H1 (cell line): ENCODE measurements around the gene ZNF57. TPM values are rescaled to one million over a fixed set of nuclear protein-coding genes. Genes with fewer than 3 reads are reported as not detected.

ENCODE experiments used
- CTCF ChIA-PET: fragments of 300-600 bp; sonication (Branson Sonifier 250); formaldehyde crosslinking; loops from one replicate; lab custom pipeline; 2021; ENCODE audit not compliant: partially characterized antibody; lab: Charles Lee
- POLR2A ChIA-PET: fragments of 300-600 bp; sonication (Branson Sonifier 250); formaldehyde crosslinking; loops from one replicate; lab custom pipeline; 2021; ENCODE audit warnings: inconsistent platforms; ENCODE audit not compliant: partially characterized antibody; lab: Charles Lee
- DNase-seq, 2 experiments: peaks; one replicate each; pipeline versions ENCODE4 v3.0.0 to v3.0.0-alpha.2; 2010 to 2022; ENCODE audit warnings: low spot score in 2 of 2, low read depth in 1 of 2, mixed read lengths in 1 of 2
- FAIRE-seq: peaks from 2 replicates; lab custom pipeline; 2011; peaks lifted over from hg19 to GRCh38; lab: Jason Lieb, UNC
- H2AFZ ChIP-seq: 2 replicates; pipeline ENCODE4 v1.8.1; 2012; ENCODE audit warnings: low read length, inconsistent platforms
- H2AK5ac ChIP-seq: 2 replicates; pipeline ENCODE4 v1.6.1; 2013; ENCODE audit warnings: low read depth, low read length
- H2BK120ac ChIP-seq: replicated peaks from 2 replicates; pipeline ENCODE3; 2013; ENCODE audit warnings: low read depth, low read length, inconsistent platforms
- H2BK12ac ChIP-seq: 2 replicates; pipeline ENCODE4 v1.6.1; 2013; ENCODE audit warnings: low read depth, low read length
- H2BK15ac ChIP-seq: 2 replicates; pipeline ENCODE4 v1.6.1; 2013; ENCODE audit warnings: low read length
- H2BK20ac ChIP-seq: 2 replicates; pipeline ENCODE4 v1.6.1; 2013; ENCODE audit warnings: low read length
- H2BK5ac ChIP-seq: 2 replicates; pipeline ENCODE4 v1.6.1; 2013; ENCODE audit warnings: low read depth, low read length
- H3K14ac ChIP-seq: 2 replicates; pipeline ENCODE4 v1.6.1; 2013; ENCODE audit warnings: inconsistent platforms; ENCODE audit not compliant: insufficient read length
- H3K18ac ChIP-seq: 2 replicates; pipeline ENCODE4 v1.6.1; 2013; ENCODE audit warnings: low read length; ENCODE audit errors: extremely low read depth
- H3K23ac ChIP-seq: 2 replicates; pipeline ENCODE4 v1.6.1; 2013; ENCODE audit warnings: inconsistent platforms; ENCODE audit not compliant: insufficient read length
- H3K23me2 ChIP-seq: 2 replicates; pipeline ENCODE4 v1.6.1; 2013; ENCODE audit warnings: low read depth, low read length
- H3K27ac ChIP-seq: 2 replicates; pipeline ENCODE4 v1.6.1; 2011; ENCODE audit warnings: low read depth, low read length, inconsistent platforms
- H3K27me3 ChIP-seq, 4 experiments: replicated peaks in 1 of 4; 1 replicate in 1 of 4; 2 replicates in 3 of 4; pipeline versions ENCODE4 v1.6.1 to v1.8.1; 2011 to 2013; ENCODE audit warnings: low read length in 3 of 4, mild to moderate bottlenecking in 3 of 4, inconsistent platforms in 2 of 4, mixed read lengths in 2 of 4, moderate library complexity in 1 of 4; ENCODE audit not compliant: control insufficient read depth in 3 of 4, insufficient read depth in 3 of 4; ENCODE audit errors: extremely low read depth in 1 of 4
- H3K36me3 ChIP-seq, 4 experiments: 2 replicates each; pipeline versions ENCODE4 v1.6.1 to v1.8.1; 2011 to 2013; ENCODE audit warnings: mild to moderate bottlenecking in 4 of 4, low read length in 3 of 4, moderate library complexity in 2 of 4, control low read depth in 1 of 4, inconsistent platforms in 1 of 4; ENCODE audit not compliant: insufficient read depth in 4 of 4, control insufficient read depth in 2 of 4
- H3K4ac ChIP-seq: replicated peaks from 2 replicates; pipeline ENCODE3; 2013; ENCODE audit warnings: low read length, low read depth, mixed read lengths, inconsistent platforms; ENCODE audit not compliant: insufficient read length
- H3K4me1 ChIP-seq, 4 experiments: replicated peaks in 1 of 4; 1 replicate in 1 of 4; 2 replicates in 3 of 4; pipeline versions ENCODE4 v1.6.1 to v1.8.1; 2011 to 2013; ENCODE audit warnings: low read length in 3 of 4, inconsistent platforms in 2 of 4, mixed read lengths in 1 of 4; ENCODE audit not compliant: insufficient read depth in 4 of 4, control insufficient read depth in 3 of 4
- H3K4me2 ChIP-seq, 2 experiments: 2 replicates each; pipeline versions ENCODE4 v1.6.1 to v1.8.1; 2011 to 2013; ENCODE audit warnings: low read depth in 2 of 2, low read length in 2 of 2, control low read depth in 1 of 2, inconsistent platforms in 1 of 2, mild to moderate bottlenecking in 1 of 2; ENCODE audit not compliant: insufficient read depth in 1 of 2
- H3K4me3 ChIP-seq, 4 experiments: fragments of 200-600, 300-600 bp in 1 of 4; sonication (generic), shearing (Covaris generic), sonication (Bioruptor Twin) in 1 of 4; 2 replicates each; pipeline versions ENCODE4 v1.5.1 to v1.8.1; 2011 to 2016; ENCODE audit warnings: low read length in 4 of 4, low read depth in 3 of 4, control low read depth in 2 of 4, inconsistent platforms in 2 of 4, mild to moderate bottlenecking in 2 of 4, mixed read lengths in 1 of 4, moderate library complexity in 1 of 4; ENCODE audit not compliant: insufficient read depth in 2 of 4; ENCODE audit errors: extremely low read depth in 1 of 4
- H3K56ac ChIP-seq: replicated peaks from 2 replicates; pipeline ENCODE3; 2013; ENCODE audit warnings: low read depth, mild to moderate bottlenecking, mixed read lengths, low read length, inconsistent platforms; ENCODE audit not compliant: insufficient read length
- H3K79me1 ChIP-seq: 2 replicates; pipeline ENCODE4 v1.6.1; 2013; ENCODE audit warnings: low read depth, low read length, control low read depth
- H3K79me2 ChIP-seq, 2 experiments: 2 replicates each; pipeline versions ENCODE4 v1.6.1 to v1.8.1; 2012 to 2013; ENCODE audit warnings: low read length in 2 of 2, mild to moderate bottlenecking in 2 of 2, inconsistent platforms in 1 of 2; ENCODE audit not compliant: insufficient read depth in 2 of 2, control insufficient read depth in 1 of 2
- H3K9ac ChIP-seq, 4 experiments: replicated peaks in 1 of 4; 1 replicate in 1 of 4; 2 replicates in 3 of 4; pipeline versions ENCODE4 v1.6.1 to v1.8.1; 2011 to 2013; ENCODE audit warnings: low read depth in 3 of 4, low read length in 3 of 4, control low read depth in 2 of 4, mild to moderate bottlenecking in 2 of 4, moderate library complexity in 2 of 4, inconsistent platforms in 1 of 4; ENCODE audit errors: extremely low read depth in 1 of 4
- H3K9me3 ChIP-seq, 2 experiments: 2 replicates each; pipeline versions ENCODE4 v1.6.1 to v1.8.1; 2012 to 2013; ENCODE audit warnings: mild to moderate bottlenecking in 2 of 2, moderate library complexity in 2 of 2, control low read depth in 1 of 2, inconsistent platforms in 1 of 2, low read depth in 1 of 2, low read length in 1 of 2, mixed read lengths in 1 of 2; ENCODE audit not compliant: insufficient read depth in 2 of 2
- H4K20me1 ChIP-seq, 2 experiments: replicated peaks in 1 of 2; 2 replicates each; pipeline versions ENCODE3 to v1.8.1; 2011 to 2013; ENCODE audit warnings: inconsistent platforms in 2 of 2, low read length in 2 of 2, mild to moderate bottlenecking in 1 of 2; ENCODE audit not compliant: insufficient read depth in 2 of 2, control insufficient read depth in 1 of 2
- H4K5ac ChIP-seq: 2 replicates; pipeline ENCODE4 v1.6.1; 2013; ENCODE audit warnings: low read length, low read depth, mixed read lengths, inconsistent platforms; ENCODE audit not compliant: insufficient read length
- H4K8ac ChIP-seq: 2 replicates; pipeline ENCODE4 v1.8.0; 2013; ENCODE audit warnings: mild to moderate bottlenecking, moderate library complexity, low read length, inconsistent platforms; ENCODE audit not compliant: insufficient read depth; ENCODE audit errors: extremely low read depth
- H4K91ac ChIP-seq: replicated peaks from 2 replicates; pipeline ENCODE3; 2013; ENCODE audit warnings: low read length, mixed read lengths, inconsistent platforms; ENCODE audit not compliant: insufficient read length
- BACH1 ChIP-seq: IDR thresholded peaks from 2 replicates; pipeline ENCODE4 v1.6.1; 2012; ENCODE audit warnings: low read length, improper control_type of control experiment
- BCL11A ChIP-seq, 2 experiments: IDR thresholded peaks; one replicate each; pipeline ENCODE4 v1.6.1; 2011; ENCODE audit warnings: low read depth in 2 of 2, low read length in 2 of 2, mild to moderate bottlenecking in 2 of 2
- CBX8 ChIP-seq: fragments of 300-800, 300-1000 bp; sonication (generic); IDR thresholded peaks from 2 replicates; pipeline ENCODE4 v1.7.1; 2016; ENCODE audit warnings: low read depth, low read length, borderline replicate concordance
- CHD2 ChIP-seq: IDR thresholded peaks from 2 replicates; pipeline ENCODE4 v1.6.1; 2012; ENCODE audit warnings: low read length, improper control_type of control experiment
- KDM4A ChIP-seq: IDR thresholded peaks from one replicate; pipeline ENCODE4 v1.7.1; 2012; ENCODE audit warnings: low read depth, mild to moderate bottlenecking, moderate library complexity, low read length, inconsistent platforms; ENCODE audit not compliant: severe bottlenecking
- NRF1 ChIP-seq: IDR thresholded peaks from 2 replicates; pipeline ENCODE4 v1.6.1; 2011; ENCODE audit warnings: mild to moderate bottlenecking, low read depth, low read length, improper control_type of control experiment
- PHF8 ChIP-seq: fragments of 200-600 bp; sonication (generic); conservative IDR thresholded peaks from 2 replicates; pipeline ENCODE4 v1.7.1; 2012; ENCODE audit warnings: low read depth, mild to moderate bottlenecking, inconsistent platforms, low read length, moderate library complexity
- POLR2AphosphoS5 ChIP-seq: IDR thresholded peaks from 2 replicates; pipeline ENCODE4 v1.6.1; 2011; ENCODE audit warnings: low read depth, low read length
- POU5F1 ChIP-seq: IDR thresholded peaks from 2 replicates; pipeline ENCODE4 v1.6.1; 2011; ENCODE audit warnings: low read depth, mild to moderate bottlenecking, low read length, moderate library complexity
- RNF2 ChIP-seq: fragments of 200-900, 300-1000 bp; sonication (generic); IDR thresholded peaks from 2 replicates; pipeline ENCODE4 v1.7.1; 2016; ENCODE audit warnings: borderline replicate concordance, low read depth, mild to moderate bottlenecking, antibody characterized with exemption, low read length; ENCODE audit not compliant: poor library complexity, severe bottlenecking; ENCODE audit errors: missing control alignments
- RXRA ChIP-seq: IDR thresholded peaks from 2 replicates; pipeline ENCODE4 v1.6.1; 2011; ENCODE audit warnings: low read depth, mild to moderate bottlenecking, low read length, moderate library complexity; ENCODE audit not compliant: insufficient read depth
- SRF ChIP-seq: IDR thresholded peaks from 2 replicates; pipeline ENCODE4 v1.6.1; 2011; ENCODE audit warnings: mild to moderate bottlenecking, low read depth, low read length, moderate library complexity
- TBP ChIP-seq: IDR thresholded peaks from 2 replicates; pipeline ENCODE4 v1.6.1; 2011; ENCODE audit warnings: low read depth, low read length, improper control_type of control experiment
- YY1 ChIP-seq: IDR thresholded peaks from 2 replicates; pipeline ENCODE4 v1.6.1; 2011; ENCODE audit warnings: low read depth, mild to moderate bottlenecking, low read length
- WGBS, 2 experiments: shearing (Covaris generic) in 1 of 2; methylation state at CpG; one replicate each; pipeline versions ENCODE4 v1.1.6 to v1.1.7; 2013 to 2015; ENCODE audit warnings: low lambda C conversion rate in 2 of 2, mixed read lengths in 2 of 2, inconsistent platforms in 1 of 2, low coverage in 1 of 2, missing lambda C conversion rate in 1 of 2; ENCODE audit not compliant: insufficient replicate concordance in 2 of 2, insufficient coverage in 1 of 2, insufficient read length in 1 of 2; ENCODE audit errors: extremely low coverage in 1 of 2, missing lambda C conversion rate in 1 of 2; 5-methylcytosine and 5-hydroxymethylcytosine counted together
- polyA plus RNA-seq, 7 experiments: library from polyadenylated mRNA; depleted of rRNA in 3 of 7; stranded (reverse) in 5 of 7; unstranded in 2 of 7; fragments of >200 nt in 5 of 7; fragments of 200-250 nt in 2 of 7; gene quantifications; 1 replicate in 5 of 7; 2 replicates in 1 of 7; 4 replicates in 1 of 7; pipeline versions ENCODE4 v1.2.1 to v1.2.3, GENCODE V29; 2011 to 2013; ENCODE audit warnings: missing spikeins in 2 of 7, mixed read lengths in 2 of 7
- total RNA-seq: library from RNA; stranded (reverse); fragmentation: NEBNext Ultra II Directional; extraction: Animal tissue kit (Norgen Biotek cat#: 25700); gene quantifications from 2 replicates; pipeline ENCODE4 v1.2.1, GENCODE V29; 2021

Gene ZNF57
- total and polyA plus RNA-seq, 2 of the 8 experiments (the other 6 are each of a cell fraction or from before 2014, with no cell fraction given) = 4.9 to 8.9 TPM

- H3K27ac ChIP-seq = no peak overlapping the region
- no peak overlapping the region for H2BK120ac ChIP-seq
- no peak overlapping the region for H3K4me3 ChIP-seq
- no peak overlapping the region for H2BK12ac ChIP-seq
- no peak overlapping the region for H2AK5ac ChIP-seq
- no peak overlapping the region for H2BK5ac ChIP-seq
- no peak for FAIRE-seq
- no peak overlapping the region for H3K9ac ChIP-seq
- ChIA-PET CTCF (interaction anchor here (0.6 to 18.9 kb wide), 14 partner anchors 8 to 789 kb away, joined by 3 to 260 read pairs (median 4); no protein-coding TSS in a partner anchor), POLR2A (no interaction called here)
- H4K91ac ChIP-seq = no peak overlapping the region
- H4K8ac ChIP-seq = no peak overlapping the region
- no peak for DNase-seq
- H3K36me3 ChIP-seq = no peaks in the 10 kb centered on the region
- WGBS, 2 experiments = 78% methylated on average over 9 of the region's 9 CpGs; no CpG with 5 or more reads in 1 of the 2 experiments
- no peak overlapping the region for H3K18ac ChIP-seq
- H3K23ac ChIP-seq = no peak overlapping the region
- H3K79me1 ChIP-seq = peaks cover 9% of the 10 kb centered on the region; the same call in 1 of the 2 replicates
- H3K4me1 ChIP-seq = peaks cover 0 to 6% (median 4%) of the 10 kb centered on the region in 4 experiments; a peak in 4 of 7 replicates
- no peaks in the 10 kb centered on the region for H4K20me1 ChIP-seq
- no peaks in the 10 kb centered on the region for H3K9me3 ChIP-seq
- 0 out of 2 replicates have a peak overlapping the region, but pooled peaks have one; percentile 74 for H2AFZ ChIP-seq
- no peak overlapping the region for H3K14ac ChIP-seq
- H3K56ac ChIP-seq = no peak overlapping the region
- H3K27me3 ChIP-seq = no peaks in the 10 kb centered on the region; a peak in 1 of 7 replicates
- H3K4me2 ChIP-seq = no peak overlapping the region
- peaks cover 4% of the 10 kb centered on the region; the same call in 1 of the 2 replicates for H3K23me2 ChIP-seq
- H3K4ac ChIP-seq = no peak overlapping the region
- H2BK15ac ChIP-seq = 0 out of 2 replicates have a peak overlapping the region, but pooled peaks have one; percentile 36
- H4K5ac ChIP-seq = no peak overlapping the region
- H3K79me2 ChIP-seq = peaks cover 0 to 12% of the 10 kb centered on the region in 2 experiments; a peak in 2 of 4 replicates
- no peak overlapping the region for H2BK20ac ChIP-seq
- no peak for TF ChIP-seq POLR2AphosphoS5
- no peak for TF ChIP-seq KDM4A
- no peak for TF ChIP-seq CHD2
- TF ChIP-seq BACH1 = no peak
- TF ChIP-seq TBP = no peak
- no peak for TF ChIP-seq BCL11A (IDR thresholded peaks at IDR 0.05; ENCODE audit: low read depth in 2 of 2, low read length in 2 of 2)
- TF ChIP-seq RXRA = no peak
- TF ChIP-seq NRF1 = no peak
- no peak for TF ChIP-seq YY1
- no peak for TF ChIP-seq CBX8
- no peak for TF ChIP-seq POU5F1
- no peak for TF ChIP-seq SRF
- no peak for TF ChIP-seq RNF2
- TF ChIP-seq PHF8 = no peak
Observed at GRCh38 chr19:2952953-2953481, 52.3 kb downstream of the ZNF57 start.
